ENCODE measurements around the gene CARD19.
A peak's percentile ranks its signal among the peaks of the same experiment; 100 is the strongest.

CARD19 gene

GRCh38 chr9:93096131-93096802 lies at the start of gene CARD19:
CARD19 (plus strand) TSS chr9:93096217; CDS start chr9:93096346, 129 bp downstream.
- peak; percentile 58 for DNase-seq

DNA sequence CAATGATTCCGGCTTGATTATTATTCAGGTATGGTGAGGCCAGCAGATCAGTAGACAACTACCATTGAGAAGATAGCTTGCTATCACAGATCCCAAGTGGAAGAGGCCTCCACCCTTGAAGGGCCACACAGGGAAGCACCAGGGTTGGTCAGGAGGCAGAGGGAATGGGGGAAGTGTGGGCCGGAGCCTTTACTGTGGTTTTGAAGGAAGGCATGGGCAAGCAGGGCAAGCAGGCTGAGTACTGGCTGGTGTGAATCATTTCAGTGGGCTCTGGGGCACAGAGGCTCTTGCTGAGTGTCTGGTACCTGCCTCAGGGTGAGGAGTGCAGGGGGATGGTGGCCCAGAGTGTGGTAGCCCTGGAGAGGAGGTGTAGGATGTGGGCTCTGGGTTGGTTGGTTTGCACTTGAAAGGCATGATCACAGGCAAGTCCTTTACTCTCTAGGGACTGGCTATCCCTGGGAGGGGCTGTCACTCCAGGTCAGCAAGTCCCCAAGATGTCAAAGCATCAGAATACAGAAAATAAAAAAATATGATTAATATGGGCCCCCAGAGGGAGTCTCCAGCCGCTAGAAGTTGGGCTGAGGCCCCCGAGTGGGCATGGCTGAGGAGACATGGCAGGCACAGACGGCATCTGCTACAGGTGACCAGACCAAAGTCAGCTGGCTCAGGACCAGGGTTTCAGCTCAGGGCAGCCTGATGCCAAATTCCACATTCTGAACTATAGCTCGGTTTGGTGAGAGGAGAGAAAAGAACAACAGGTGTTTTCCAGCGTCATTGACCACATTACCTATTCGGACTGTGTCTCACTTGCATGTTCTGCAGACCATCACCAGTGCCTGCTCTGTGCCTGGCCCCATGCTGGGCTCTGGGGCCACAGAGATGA lies 47.2 kb upstream of the CARD19 start:
- no peak for DNase-seq

- no peak for DNase-seq
These were observed 46.5 kb upstream of the CARD19 start for GRCh38 chr9:93049491-93049890.

DNA sequence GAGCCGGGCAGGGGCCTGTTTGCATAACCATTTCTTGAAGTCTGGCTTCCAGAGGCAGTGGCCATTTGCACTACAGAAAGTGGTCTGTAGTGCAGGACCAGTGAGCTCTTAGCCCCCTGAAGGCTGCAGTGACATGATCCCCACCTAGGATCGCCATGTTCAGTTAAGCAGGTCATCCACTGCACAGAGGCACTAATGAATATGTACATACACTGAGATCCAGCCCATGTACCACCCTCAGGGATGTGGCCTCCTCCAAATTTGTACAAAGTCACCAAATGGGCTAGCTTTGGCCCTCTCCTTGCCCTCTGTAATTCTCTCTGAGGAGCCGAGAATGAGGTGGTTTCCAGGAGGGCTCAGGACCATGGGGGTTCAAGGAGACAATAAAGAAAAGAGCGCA lies 45.8 kb upstream of the CARD19 start:
- DNase-seq, result no peak

- no peak for DNase-seq
These were observed 44.3 kb upstream of the CARD19 start for GRCh38 chr9:93051680-93052089.

DNA sequence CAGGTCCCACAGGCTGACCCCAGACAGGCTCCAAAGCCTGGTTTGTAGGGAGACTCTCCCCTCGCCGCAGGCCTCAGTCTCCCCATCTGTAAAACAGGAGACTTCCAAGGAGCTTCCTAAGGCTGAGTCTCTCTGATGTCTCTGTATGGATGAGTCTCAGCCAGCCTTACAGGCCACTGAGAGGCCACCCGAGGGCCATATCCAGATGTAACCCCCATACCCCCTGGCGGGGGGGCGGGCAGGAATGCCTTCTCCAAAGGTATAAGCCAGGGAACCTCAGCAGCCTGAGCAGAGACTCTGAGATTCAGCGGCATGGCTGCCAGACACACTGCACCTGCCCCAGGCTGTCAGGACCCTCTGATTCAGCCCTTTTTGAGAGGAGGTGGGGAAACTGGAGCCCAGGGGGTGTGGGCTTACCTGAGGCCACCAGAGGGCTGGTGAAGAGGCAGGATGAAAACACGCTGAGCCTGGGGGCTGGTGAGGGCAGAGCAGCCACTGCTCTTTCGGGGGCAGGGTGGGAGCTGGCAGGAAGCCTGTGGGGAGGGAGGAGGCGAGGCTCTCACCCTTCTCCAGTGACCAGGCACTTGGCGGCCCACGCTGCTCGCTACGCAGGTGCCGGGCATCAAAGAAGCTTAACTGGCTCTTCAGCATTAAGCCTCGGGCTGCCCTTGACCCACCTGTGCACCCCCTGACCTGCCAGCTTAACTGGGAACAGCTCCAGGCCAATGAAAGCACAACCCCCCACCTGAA lies 43.1 kb upstream of the CARD19 start:
- DNase-seq, result no peak

GRCh38 chr9:93053781-93054331 lies 42.2 kb upstream of the CARD19 start:
- DNase-seq, result no peak

DNA sequence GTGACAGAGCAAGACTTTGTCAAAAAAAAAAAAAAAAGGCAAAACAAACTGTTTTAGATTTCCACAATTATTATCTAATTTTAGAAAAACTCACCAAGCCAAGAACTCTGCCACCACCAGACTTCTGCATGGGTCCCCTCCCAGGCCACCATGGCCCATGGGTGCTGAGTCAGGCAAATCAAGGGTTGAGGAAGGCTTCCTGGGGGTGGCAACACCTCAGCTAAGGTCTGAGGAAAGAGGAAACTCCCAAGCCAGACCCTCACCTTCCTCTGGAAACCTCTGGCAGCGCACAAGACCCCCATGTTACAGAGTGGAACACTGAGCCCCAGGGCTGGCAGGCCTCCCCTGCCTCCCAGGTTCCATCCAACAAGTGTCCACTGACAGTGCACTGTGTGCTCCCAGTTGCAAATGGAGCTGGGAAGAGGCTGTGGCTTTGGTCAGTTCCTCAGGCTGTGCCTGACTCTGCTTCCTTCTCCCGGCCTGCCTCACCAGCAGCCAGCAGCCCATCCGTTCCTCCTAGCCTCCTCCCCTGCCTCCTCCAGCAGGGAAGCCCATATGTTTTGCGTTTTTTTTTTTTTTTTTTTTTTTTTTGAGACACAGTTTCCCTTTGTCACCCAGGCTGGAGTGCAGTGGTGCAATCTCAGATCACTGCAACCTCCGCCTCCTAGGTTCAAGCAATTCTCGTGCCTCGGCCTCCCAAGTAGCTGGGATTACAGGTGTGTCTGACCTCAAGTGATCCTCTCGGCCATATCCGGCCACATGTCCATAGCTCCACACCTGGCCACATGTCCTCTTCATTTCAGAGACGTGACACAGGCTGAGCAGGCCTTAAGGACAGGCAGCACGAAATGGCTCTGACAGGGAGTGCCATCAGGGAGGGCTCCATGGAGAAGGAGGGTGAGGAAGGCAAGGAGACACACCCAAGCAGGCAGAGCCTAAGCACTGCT lies 41.0 kb upstream of the CARD19 start:
- DNase-seq, result no peak

- no peak for DNase-seq
These were observed 38.8 kb upstream of the CARD19 start for GRCh38 chr9:93057042-93057702.

GRCh38 chr9:93057703-93058354 lies 38.2 kb upstream of the CARD19 start:
- DNase-seq, result no peak

DNA sequence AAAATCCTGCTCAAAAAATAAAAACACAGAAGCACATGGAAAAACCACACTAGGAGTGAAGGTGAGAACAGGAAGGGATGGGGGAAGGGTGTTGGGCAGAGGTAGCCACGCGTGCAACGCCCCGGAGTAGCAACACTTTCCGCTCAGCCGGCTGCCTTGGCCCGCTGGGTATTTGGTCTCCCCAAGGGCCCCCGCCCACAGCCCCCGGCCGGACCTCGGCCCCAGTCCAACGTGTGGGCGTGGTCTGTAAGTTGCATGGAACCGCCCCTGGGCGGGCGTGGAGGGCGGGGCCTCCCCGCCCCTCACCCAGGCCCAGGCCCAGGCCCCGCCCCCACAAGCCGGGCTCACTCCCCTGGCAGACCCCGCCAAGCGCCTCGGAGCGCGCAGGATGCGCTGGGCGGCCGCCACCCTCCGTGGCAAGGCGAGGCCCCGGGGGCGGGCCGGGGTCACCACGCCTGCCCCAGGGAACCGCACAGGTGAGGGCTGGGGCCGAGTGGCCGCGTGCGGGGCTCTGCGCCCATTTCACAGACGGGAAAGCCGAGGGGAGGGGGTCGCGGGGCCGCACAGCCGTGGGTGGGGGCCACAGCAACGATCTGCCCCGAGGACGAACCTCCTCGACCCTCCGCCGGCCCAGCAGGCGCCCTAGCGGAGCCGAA lies 37.5 kb upstream of the CARD19 start, which contains the start of gene SUSD3:
SUSD3 (plus strand) TSS at position 347 of the 656 bp plus-strand sequence; CDS start at position 389, 42 bp downstream.
- no peak for DNase-seq

DNA sequence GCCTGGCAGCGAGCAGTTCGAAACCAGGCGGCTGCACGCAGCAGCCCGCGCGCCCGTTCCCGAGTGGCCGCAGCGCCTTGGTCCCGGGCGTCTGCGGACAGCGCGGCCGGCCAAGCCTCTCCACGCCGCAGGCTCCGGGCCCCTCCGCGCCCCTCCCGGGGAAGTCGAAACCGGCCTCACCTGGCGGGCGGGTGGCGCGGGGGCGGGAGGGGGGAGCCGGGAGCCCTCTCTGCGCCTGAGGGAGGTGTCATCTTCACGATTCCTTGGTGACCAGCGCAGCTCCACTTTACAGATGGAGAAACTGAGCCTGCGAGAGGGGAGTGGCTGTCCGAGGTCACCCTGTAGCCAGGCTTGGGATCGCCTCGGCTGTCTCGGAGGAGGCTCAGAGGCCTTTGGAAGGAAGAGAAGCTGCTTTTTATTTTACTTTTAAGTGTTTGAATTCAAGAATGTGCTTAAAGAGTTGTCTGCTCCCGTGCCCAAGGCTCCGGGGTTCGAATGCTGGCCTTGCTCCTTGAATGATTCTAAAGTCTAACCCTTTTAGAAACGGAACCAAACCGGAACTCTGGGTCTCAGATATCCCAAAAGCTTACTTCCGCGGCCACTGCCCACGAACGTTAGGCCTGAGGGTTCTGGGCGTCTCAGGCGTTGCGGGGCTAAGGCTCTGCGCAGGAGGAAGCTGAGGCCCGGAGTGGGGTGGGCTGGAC lies 36.9 kb upstream of the CARD19 start:
- DNase-seq, result no peak

- DNase-seq, result no peak
These were observed 36.1 kb upstream of the CARD19 start for GRCh38 chr9:93059715-93060578.

DNA sequence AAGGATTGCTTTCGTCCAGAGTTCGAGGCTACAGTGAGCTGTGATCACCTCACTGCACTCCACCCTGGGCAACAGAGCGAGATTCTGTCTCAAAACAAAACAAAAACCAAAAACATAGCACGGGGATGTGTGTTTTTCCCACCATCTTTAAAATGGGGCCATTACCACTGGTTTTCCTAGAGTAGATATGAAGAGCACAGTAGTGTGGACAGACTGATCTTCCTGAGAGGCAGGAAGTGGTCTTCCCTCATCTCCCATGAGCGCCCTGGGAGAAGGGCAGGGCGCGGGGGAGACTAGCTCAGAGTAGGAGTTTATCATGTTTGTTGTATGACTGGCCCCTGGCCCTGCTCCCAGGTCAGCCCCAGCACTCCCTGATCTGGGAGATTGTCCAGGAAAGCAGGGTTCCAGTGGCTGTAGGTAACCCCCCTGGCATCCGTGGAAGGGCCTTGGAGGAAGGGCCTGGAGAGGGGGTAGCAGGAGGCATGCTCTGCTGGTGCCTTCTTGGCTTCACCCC lies 35.2 kb upstream of the CARD19 start:
- DNase-seq, result no peak

DNA sequence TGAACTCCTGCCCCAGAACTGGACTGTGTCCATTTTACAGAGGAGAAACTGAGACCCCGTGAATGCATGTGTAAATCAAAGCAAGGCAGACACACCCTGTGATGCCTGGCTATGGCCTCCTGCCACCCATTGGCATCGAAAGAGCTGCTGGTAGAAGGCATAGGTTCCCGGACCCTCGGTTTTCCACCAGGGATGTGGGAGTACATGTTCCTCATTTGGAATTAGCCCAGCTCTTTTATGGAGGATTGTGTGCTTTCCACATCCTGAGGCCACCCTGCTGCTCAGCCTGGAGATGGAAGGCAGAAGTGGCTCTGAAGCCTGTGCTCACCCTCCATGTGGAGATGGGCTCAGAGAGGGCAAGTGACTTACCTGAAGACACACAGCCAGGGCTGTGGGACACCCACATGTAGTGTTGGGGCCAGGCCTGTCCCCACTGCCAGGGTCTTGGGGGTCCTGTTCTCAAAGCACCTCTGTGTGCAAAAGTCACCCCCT lies 34.7 kb upstream of the CARD19 start:
- no peak for DNase-seq

GRCh38 chr9:93061791-93062763 lies 33.9 kb upstream of the CARD19 start:
- DNase-seq, result no peak
